Measurements from ENCODE around the gene OXT.
"Not testable (repeated sequence)": the region's sequence is repeated elsewhere in the genome, so short reads cannot be mapped to it uniquely, and the experiment has no call there.

OXT gene

GRCh38 chr20:3071610-3072529 lies at the start of gene OXT:
Gene OXT, plus strand, starts transcription at chr20:3071620. Its CDS starts 36 bp downstream, at chr20:3071656.
- peak; percentile 50 for DNase-seq (ENCODE audit: low read depth)

DNA sequence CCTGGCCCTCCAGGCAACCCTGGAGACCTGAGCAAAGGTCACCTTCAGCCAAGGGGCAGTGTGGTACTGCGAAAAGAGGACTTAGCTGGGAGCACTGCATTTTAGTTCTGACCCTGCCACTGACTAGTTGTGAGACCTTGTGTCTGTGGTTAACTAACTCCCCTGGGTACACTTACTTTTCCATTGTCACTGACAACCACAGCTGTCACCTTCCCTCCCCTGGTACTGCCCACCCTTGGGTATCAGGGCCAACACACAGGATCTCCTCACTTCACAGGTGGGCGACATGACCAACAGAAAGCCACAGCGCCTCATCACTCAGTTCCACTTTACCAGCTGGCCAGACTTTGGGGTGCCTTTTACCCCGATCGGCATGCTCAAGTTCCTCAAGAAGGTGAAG lies 49.6 kb upstream of the OXT start:
- DNase-seq (ENCODE audit: low read depth): no peak

DNA sequence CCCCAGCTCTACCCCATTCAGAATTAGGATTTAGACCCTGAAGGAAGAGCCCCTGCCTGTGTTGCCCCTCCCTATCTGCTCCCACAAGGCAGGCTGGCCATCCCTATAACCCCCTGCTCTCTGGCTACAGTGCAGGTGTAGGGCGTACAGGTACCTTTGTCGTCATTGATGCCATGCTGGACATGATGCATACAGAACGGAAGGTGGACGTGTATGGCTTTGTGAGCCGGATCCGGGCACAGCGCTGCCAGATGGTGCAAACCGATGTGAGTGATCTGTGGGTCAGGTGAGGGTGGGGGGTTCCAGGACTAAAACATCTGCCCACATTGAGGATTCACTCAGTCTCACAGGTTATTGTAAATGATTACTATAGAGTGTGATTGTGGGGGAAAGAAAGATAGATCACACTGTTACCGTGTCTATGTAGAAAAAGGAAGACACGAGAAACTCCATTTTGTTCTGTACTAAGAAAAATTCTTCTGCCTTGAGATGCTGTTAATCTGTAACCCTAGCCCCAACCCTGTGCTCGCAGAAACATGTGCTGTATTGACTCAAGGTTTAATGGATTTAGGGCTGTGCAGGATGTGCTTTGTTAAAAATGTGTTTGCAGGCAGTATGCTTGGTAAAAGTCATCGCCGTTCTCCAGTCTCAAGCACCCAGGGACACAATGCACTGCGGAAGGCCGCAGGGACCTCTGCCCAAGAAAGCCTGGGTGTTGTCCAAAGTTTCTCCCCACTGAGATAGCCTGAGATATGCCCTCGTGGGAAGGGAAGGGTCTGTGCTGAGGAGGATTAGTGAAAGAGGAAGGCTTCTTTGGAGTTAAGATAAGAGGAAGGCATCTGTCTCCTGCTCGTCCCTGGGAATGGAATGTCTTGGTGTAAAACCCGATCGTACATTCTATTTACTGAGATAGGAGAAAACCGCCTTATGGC lies 48.6 kb upstream of the OXT start:
- not testable (repeated sequence) for DNase-seq (ENCODE audit: low read depth)

DNA sequence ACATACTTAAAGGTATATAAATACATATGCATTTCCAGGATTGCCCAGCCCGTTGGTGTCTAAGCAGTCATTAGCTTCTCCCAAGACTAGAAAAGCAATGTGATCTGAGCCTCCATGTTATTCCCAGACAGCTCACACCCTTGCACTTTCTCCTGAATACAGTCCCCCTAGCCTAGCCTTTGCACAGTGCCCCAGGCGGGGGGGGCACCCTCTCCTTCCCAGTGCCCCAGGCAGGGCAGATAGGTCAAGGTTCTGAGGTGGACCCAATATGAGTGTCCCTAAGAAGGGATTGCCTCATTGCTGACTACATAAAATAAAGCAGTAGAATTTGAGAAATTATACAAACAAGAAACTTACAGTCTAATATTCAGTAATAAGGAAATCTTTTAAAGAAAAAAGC lies 43.4 kb upstream of the OXT start:
- DNase-seq (ENCODE audit: low read depth): no peak

DNA sequence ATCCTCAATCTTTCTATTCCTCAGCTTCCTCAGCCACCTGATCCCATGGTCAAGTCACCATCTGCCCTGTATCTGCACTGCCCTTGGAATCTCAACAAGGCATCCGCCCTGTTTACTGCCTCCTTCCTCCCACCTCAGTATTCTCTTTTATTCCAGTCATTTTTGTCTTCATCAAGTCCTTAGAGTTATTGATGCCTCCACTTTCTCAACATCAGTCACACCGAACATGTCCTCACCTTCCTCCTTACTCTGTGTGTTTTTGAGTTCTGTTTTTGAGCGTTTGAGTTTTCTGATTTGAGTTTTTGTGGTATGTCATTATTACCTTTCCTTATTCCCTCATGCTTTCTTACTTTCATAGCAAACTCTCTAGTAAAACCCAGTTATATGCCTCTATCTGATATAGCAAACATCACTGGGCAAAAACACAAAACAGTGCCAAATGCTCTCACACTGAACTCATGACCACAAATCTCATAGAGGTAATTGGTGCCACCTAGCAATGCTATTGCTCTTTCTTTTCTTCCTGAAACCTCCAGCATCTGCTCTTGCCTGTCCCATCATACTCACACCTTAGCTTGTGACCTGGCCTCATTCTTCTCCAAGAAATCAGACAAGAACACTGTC lies 39.8 kb upstream of the OXT start:
- DNase-seq (ENCODE audit: low read depth): no peak

- no peak for DNase-seq (ENCODE audit: low read depth)
These were observed 38.8 kb upstream of the OXT start for GRCh38 chr20:3032624-3033023.

DNA sequence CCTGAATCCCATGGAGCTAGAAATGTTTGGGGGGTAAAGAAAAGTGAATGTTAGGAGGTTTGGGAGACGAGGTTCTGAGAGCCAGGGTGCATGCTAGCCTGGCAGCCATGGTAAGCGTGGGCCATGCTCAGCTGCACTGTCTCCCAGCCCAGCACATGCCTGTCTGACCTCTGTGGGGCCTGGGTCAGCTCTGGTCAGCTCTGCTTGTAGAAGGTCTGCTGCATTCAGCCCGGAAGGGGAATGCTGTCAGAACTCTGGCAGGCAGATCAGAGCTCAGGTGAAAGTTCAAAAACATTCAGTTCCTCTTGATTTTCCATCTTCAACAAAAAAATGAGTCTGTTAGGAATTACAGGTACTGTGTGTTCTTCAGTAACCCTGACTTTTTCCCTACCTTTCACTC lies 33.8 kb upstream of the OXT start:
- DNase-seq (ENCODE audit: low read depth): no peak

- no peak for DNase-seq (ENCODE audit: low read depth)
These were observed 33.0 kb upstream of the OXT start for GRCh38 chr20:3038454-3038853.

DNA sequence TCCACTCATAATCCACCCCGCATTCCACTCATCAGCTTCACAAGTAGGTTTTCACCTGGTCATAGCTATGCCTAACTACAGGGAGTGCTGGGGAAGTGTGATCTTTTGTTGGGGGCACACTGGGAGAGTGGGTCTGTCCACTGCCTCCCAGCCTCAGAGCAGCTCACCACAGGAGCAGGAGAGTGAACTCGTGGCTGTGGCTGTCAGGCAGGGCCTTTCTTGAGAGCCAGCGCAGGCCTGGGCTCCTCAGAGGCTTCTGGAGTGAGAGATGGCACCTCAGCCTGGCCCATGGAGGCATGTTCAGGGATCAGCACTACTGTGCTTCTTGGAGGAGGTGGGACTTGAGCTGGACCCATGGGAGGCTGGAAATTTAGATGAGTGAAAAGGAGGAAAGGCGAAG lies 32.0 kb upstream of the OXT start:
- no peak for DNase-seq (ENCODE audit: low read depth)

DNA sequence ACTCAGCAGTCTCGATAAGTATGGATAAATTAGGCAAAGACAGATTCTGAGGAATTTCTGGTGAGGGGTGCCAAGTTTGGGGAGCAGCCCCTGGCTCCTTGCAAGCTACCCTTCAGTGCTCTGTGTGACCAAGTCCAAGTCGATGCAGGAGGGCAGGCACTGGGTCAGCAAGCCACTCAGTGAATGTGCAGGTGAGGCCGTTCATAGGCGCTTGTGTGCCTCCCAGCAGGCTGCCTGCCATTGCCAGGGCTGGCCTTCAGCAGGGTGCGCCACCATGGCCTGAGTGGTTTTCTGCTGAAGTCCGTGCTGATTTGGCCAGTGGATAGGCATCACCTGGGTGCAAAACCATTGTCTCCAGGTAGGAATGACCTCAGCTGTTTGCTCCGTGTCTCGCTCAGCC lies 31.3 kb upstream of the OXT start:
- no peak for DNase-seq (ENCODE audit: low read depth)

DNA sequence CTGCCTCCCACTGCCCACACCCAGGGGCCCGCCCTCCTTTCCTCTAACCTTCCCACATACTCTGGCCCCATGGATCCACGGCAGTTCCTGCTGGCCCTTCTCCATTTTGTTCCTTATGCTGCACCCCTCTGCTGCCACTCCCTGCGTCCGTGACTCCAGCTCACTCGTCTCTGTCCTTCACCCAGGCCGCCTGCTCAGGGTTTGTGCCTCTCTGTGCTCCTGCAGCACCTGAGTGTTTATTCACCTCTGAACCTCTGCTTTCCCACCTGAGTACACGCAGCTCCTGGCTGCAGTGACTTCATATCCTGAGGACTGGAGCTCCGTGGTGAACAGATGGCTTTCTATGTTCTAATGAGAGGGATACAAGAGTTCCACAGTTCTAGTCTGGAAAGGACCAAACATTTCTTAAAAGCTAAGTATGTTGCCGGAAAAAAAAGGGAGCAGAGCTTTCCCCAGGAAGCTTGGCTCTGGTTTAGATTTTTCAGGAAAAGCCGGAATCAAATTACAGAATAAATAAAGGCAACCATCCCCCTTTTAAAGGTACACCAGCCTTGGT lies 29.5 kb upstream of the OXT start:
- no peak for DNase-seq (ENCODE audit: low read depth)

DNA sequence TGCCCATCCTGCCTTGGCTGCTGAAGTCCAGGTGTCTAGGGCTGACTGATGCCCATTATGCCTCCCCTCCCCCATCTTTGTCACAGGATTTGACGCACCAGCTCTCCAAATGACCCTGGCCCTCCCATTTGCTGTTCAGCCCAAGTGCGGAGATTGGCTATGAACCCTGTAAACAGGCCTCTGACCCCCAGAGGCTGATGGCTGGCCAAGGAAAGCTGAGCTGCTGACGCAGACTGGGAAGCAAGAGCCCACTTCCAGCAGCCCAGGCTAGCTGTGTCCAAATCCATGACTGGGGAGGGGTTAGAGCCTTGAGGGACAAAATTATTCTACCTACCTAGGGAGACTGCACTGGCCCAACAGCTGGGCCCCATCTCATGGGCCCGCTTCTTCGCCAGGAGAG lies 28.8 kb upstream of the OXT start:
- no peak for DNase-seq (ENCODE audit: low read depth)

DNA sequence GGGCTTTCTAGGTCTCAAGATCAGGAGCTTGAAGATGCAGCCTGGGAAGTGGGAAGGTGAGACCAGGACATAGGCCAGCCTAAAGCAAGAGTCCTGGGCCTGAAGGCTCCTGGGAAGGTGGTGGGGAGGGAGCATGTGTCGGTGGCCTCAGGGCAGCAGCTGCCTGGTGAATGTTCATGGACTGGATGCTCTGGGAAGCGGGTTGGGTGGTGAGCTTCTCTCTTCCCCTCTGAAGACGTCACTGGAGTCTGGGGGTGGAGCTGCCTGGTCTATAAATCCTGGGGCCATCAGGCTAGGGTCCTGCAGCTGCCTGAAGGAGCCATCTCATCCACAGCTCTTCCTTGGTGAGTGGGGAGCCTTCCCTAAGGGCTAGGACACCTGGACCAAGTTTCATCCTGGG lies 28.1 kb upstream of the OXT start, which contains the start of gene GNRH2:
TSS of gene GNRH2 (plus strand) at position 301 of the 400 bp plus-strand sequence. CDS start 793 bp downstream, outside the sequence.
- DNase-seq (ENCODE audit: low read depth): no peak

DNA sequence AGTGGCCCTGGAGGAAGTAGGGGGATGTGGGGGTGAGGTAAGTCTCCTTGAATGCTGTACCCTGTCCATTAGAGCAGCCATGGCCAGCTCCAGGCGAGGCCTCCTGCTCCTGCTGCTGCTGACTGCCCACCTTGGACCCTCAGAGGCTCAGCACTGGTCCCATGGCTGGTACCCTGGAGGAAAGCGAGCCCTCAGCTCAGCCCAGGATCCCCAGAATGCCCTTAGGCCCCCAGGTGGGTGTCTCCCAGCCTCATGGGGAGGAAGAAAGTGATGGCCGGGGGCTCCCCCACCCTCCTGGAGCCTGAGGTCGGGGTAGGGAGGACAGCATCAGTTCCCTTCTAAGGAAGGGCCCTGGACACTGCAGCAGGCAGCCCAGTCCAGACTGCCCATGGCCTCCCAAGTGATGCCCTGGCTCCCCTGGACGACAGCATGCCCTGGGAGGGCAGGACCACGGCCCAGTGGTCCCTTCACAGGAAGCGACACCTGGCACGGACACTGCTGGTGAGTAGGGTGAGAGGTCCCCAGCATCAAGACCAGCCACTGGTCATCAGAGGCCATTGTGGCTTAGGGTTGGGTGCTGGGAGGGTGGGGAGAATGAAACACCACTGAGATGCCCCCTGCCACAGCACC lies 27.0 kb upstream of the OXT start:
- no peak for DNase-seq (ENCODE audit: low read depth)

- DNase-seq (ENCODE audit: low read depth): peak; percentile 29
These were observed 26.2 kb upstream of the OXT start for GRCh38 chr20:3045042-3045815.

- DNase-seq (ENCODE audit: low read depth): peak; percentile 78
These were observed 25.4 kb upstream of the OXT start, which contains the start of gene MRPS26 for GRCh38 chr20:3045816-3046676. Gene MRPS26, plus strand, starts transcription at chr20:3046052. Its CDS starts 17 bp downstream, at chr20:3046069.

- DNase-seq (ENCODE audit: low read depth): no peak
These were observed 24.6 kb upstream of the OXT start for GRCh38 chr20:3046677-3047462.

DNA sequence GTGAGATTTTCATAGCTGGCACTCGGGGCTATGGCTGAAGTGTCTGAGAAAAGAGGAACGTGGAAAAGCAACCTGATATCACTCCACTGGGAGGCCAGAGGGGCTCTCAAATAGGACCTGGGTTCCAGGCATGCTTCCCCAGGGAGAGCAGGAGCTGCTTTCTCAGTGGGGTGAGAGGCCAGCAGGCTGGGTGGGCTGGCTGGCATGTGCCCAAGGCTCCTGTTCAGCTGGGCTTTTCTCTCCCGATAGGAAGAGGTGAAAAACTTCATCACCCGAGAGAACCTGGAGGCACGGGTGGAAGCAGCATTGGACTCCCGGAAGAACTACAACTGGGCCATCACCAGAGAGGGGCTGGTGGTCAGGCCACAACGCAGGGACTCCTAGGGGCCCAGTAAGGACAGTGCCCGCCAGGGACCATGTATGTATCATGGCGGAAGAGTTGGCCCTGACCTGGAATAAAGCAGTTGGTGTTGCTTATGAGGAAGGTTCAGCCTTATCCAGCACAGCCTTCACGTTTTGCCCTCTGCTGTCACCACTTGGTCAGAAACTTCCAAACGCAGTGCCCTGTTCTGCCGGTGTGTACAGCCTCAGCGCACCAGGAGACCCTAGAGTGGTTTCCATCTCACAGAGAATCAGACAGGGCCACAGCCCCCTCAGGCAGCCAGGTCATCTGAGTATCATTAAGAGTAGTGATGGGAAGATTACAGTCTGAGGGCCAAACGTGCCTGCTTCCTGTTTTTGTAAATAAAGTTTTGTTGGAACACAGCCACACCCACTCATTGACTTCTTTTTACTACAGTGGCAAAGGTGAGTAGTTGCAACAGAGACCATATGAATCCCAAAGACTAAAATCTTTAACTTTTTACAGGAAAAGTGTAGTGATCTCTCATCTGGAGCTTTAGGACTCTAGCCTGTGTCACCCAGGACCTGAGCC lies 23.7 kb upstream of the OXT start:
- no peak for DNase-seq (ENCODE audit: low read depth)

Data from stimulated activated CD8-positive, alpha-beta memory T cell treated with anti-CD3 and anti-CD28 coated beads, Interleukin-4, amount 100 ng/mL, for 24 hours (primary cell).